ENCODE data around the gene TGFBR3L.

TGFBR3L gene

GRCh38 chr19:7930765-7931164 lies 16.1 kb downstream of the TGFBR3L start:
- no peak overlapping the region for H3K4me3 ChIP-seq (replicated peaks; ENCODE audit: low read depth, low read length)
- TF ChIP-seq CTCF (IDR thresholded peaks at IDR 0.05; ENCODE audit: insufficient read depth, low read length, poor library complexity, severe bottlenecking) = no peak
- DNase-seq (ENCODE audit: extremely low read depth, insufficient read length) = no peak
- no peaks in the 10 kb centered on the region for H3K27me3 ChIP-seq (replicated peaks; ENCODE audit: control insufficient read depth, insufficient read depth, low read length)
- H3K36me3 ChIP-seq (ENCODE audit: control insufficient read depth, insufficient read depth, low read length) = peaks cover 23% of the 10 kb centered on the region

DNA sequence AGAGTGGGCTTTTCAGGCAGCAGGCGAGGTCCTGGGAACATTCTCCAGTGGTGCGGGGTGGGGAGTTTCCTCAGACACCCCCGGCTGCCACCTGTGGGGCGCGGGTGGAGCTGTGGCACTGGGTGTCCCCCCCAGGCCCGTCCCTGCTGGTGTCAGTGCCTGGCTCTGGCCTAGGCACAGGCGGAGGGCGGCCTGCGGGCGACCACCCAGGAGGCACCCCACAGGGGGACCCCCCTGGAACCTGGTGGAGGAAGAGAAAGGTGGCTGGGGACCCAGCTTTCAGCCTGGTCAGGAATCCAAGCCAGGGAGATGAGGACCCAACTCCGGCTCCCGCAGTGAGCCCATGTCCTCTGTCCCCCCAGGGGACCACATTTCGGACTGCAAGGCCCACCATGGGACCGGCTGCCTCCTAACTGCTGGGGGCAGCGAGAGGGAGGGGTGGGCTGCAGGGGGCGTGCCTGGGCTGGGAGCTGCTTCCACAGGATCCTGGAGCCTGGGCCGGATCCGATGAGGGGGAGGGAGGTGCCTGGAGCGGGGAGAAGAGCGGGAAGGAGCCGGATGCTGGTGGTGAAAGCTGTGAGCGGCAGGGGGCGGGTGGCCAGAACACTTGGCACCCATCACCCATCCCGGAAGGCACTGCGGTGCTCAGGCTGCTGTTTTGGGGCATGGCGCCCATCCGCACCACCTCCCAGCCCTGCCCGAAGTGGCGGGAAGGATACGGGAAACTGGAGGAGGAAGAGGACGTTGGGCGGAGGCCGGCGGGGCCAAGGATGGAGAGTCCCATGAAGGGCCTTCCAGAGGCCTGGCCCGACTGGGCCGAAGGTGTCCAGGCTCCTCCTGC lies 16.8 kb downstream of the TGFBR3L start:
- Histone ChIP-seq H3K27me3 (replicated peaks; ENCODE audit: control insufficient read depth, insufficient read depth, low read length) (no peaks in the 10 kb centered on the region), H3K36me3 (ENCODE audit: control insufficient read depth, insufficient read depth, low read length) (peaks cover 23% of the 10 kb centered on the region), H3K4me3 (replicated peaks; ENCODE audit: low read depth, low read length) (no peak overlapping the region)
- DNase-seq (ENCODE audit: extremely low read depth, insufficient read length) = peak; percentile 14
- no peak for TF ChIP-seq CTCF (IDR thresholded peaks at IDR 0.05; ENCODE audit: insufficient read depth, low read length, poor library complexity, severe bottlenecking)

- TF ChIP-seq CTCF (IDR thresholded peaks at IDR 0.05; ENCODE audit: insufficient read depth, low read length, poor library complexity, severe bottlenecking) = no peak
- Histone ChIP-seq H3K36me3 (ENCODE audit: control insufficient read depth, insufficient read depth, low read length) (peaks cover 23% of the 10 kb centered on the region), H3K27me3 (replicated peaks; ENCODE audit: control insufficient read depth, insufficient read depth, low read length) (no peaks in the 10 kb centered on the region), H3K4me3 (replicated peaks; ENCODE audit: low read depth, low read length) (no peak overlapping the region)
- DNase-seq (ENCODE audit: extremely low read depth, insufficient read length) = no peak
Observed at GRCh38 chr19:7932276-7932929, 17.8 kb downstream of the TGFBR3L start.

DNA sequence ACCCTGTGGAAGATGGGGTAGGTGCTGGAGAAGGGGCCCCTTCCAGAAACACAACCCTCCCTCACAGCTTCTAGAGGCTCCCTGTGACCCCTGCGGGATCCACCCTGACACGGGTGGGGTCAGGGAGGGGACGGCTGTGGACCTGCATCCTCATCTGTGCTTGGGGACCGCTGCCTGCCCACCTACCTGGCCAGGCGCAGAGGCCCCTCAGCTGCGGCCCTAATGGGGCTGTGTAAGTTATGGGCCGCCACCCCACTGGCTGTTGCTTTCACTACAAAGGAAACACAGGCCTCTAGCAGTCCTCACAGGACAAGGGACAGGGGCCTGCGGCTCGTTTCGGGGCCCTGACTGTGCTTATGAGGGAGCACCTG lies 18.3 kb downstream of the TGFBR3L start:
- no peak for TF ChIP-seq CTCF (IDR thresholded peaks at IDR 0.05; ENCODE audit: insufficient read depth, low read length, poor library complexity, severe bottlenecking)
- no peak overlapping the region for H3K4me3 ChIP-seq (replicated peaks; ENCODE audit: low read depth, low read length)
- peaks cover 24% of the 10 kb centered on the region for H3K36me3 ChIP-seq (ENCODE audit: control insufficient read depth, insufficient read depth, low read length)
- H3K27me3 ChIP-seq (replicated peaks; ENCODE audit: control insufficient read depth, insufficient read depth, low read length) = no peaks in the 10 kb centered on the region
- DNase-seq (ENCODE audit: extremely low read depth, insufficient read length) = no peak

- no peaks in the 10 kb centered on the region for H3K27me3 ChIP-seq (replicated peaks; ENCODE audit: control insufficient read depth, insufficient read depth, low read length)
- no peak for DNase-seq (ENCODE audit: extremely low read depth, insufficient read length)
- no peak overlapping the region for H3K4me3 ChIP-seq (replicated peaks; ENCODE audit: low read depth, low read length)
- peak; percentile 40 for TF ChIP-seq CTCF (IDR thresholded peaks at IDR 0.05; ENCODE audit: insufficient read depth, low read length, poor library complexity, severe bottlenecking)
- H3K36me3 ChIP-seq (ENCODE audit: control insufficient read depth, insufficient read depth, low read length) = peaks cover 24% of the 10 kb centered on the region
Observed at GRCh38 chr19:7933411-7933810, 18.8 kb downstream of the TGFBR3L start.

All from GM06990 (cell line).